ENCODE results near the gene PCSK6. TPM values are rescaled to one million over a fixed set of nuclear protein-coding genes. Genes with fewer than 3 reads are reported as not detected.

PCSK6 gene
- polyA plus RNA-seq, 1 donor from 2014 or later: 1.1 TPM

DNA sequence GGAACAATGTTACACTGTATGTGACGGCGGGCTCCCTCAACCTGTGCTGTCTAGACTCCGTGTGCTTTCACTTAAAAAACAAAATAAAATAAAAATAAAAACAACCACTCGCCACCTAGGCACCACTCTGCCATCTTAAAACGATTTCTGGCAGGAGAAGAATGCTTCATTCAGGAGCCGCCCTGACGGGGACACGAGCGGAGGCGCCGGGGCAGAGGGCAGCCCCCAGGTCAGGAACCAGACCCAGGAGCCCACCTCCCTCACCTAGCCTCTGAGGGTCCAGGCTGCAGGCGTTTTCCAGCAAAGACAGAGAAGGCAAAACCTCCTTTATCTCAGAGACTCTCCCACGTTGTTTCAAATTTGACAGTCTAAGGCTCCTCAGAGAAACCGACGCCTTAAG is 109.4 kb downstream of the PCSK6 start:
- H3K27ac ChIP-seq (ENCODE audit: low read length): no peak overlapping the region
- H3K36me3 ChIP-seq (ENCODE audit: insufficient read depth, low read length): no peaks in the 10 kb centered on the region
- H3K27me3 ChIP-seq (ENCODE audit: insufficient read depth, low read depth, low read length): no peaks in the 10 kb centered on the region
- TF ChIP-seq RAD21 (conservative IDR thresholded peaks at IDR 0.05) (no peak), CTCF (IDR thresholded peaks at IDR 0.05; ENCODE audit: poor library complexity, severe bottlenecking) (no peak)
- H4K20me1 ChIP-seq (ENCODE audit: insufficient read depth): no peaks in the 10 kb centered on the region
- no peaks in the 10 kb centered on the region for H3K9me2 ChIP-seq (ENCODE audit: insufficient read depth, low read length)
- no peaks in the 10 kb centered on the region for H3K79me2 ChIP-seq (replicated peaks; ENCODE audit: insufficient read depth, low read length)
- no peak overlapping the region for H3K9ac ChIP-seq (ENCODE audit: low read length)
- no peak overlapping the region for H2AFZ ChIP-seq (ENCODE audit: low read depth, low read length)
- H3K9me3 ChIP-seq (ENCODE audit: low read length): no peaks in the 10 kb centered on the region
- H3F3A ChIP-seq (ENCODE audit: insufficient read depth, low read length, poor library complexity, severe bottlenecking): no peaks in the 10 kb centered on the region
- no peak overlapping the region for H3K4me2 ChIP-seq (ENCODE audit: low read length)
- no peak overlapping the region for H3K4me3 ChIP-seq (ENCODE audit: low read length)

DNA sequence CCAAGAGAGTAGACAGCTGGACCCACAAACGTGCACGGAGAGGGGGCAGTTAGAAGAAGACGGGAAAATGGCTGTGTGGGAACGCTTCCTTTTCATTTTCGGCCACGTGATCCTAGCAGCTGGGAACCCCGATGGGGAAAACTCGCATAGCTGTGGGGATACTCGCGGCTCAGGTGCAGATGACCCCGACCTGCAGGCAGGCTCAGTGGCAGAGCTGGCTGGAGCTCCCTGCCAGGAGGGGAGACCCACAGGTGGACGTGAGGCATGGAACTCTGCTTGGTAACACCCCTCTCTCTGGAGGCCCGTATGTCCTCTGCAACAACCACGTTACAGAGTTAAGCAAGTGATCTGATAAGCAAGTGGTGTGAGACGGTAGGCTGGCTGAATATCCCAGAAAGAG is 109.9 kb downstream of the PCSK6 start:
- Histone ChIP-seq H3K27me3 (ENCODE audit: insufficient read depth, low read depth, low read length) (no peaks in the 10 kb centered on the region), H3K4me2 (ENCODE audit: low read length) (no peak overlapping the region), H3K27ac (ENCODE audit: low read length) (no peak overlapping the region), H3F3A (ENCODE audit: insufficient read depth, low read length, poor library complexity, severe bottlenecking) (no peaks in the 10 kb centered on the region), H3K4me3 (ENCODE audit: low read length) (no peak overlapping the region), H4K20me1 (ENCODE audit: insufficient read depth) (no peaks in the 10 kb centered on the region), H3K36me3 (ENCODE audit: insufficient read depth, low read length) (no peaks in the 10 kb centered on the region), H3K79me2 (replicated peaks; ENCODE audit: insufficient read depth, low read length) (no peaks in the 10 kb centered on the region), H3K9me2 (ENCODE audit: insufficient read depth, low read length) (no peaks in the 10 kb centered on the region), H3K9me3 (ENCODE audit: low read length) (no peaks in the 10 kb centered on the region), H3K9ac (ENCODE audit: low read length) (no peak overlapping the region), H2AFZ (ENCODE audit: low read depth, low read length) (no peak overlapping the region)
- no peak for TF ChIP-seq TAF1 (IDR thresholded peaks at IDR 0.05; ENCODE audit: low read depth)
- no peak for TF ChIP-seq RAD21 (conservative IDR thresholded peaks at IDR 0.05)
- no peak for TF ChIP-seq MXI1 (conservative IDR thresholded peaks at IDR 0.05; ENCODE audit: poor library complexity, severe bottlenecking)
- no peak for TF ChIP-seq CTCF (IDR thresholded peaks at IDR 0.05; ENCODE audit: poor library complexity, severe bottlenecking)
- no peak for TF ChIP-seq REST (IDR thresholded peaks at IDR 0.05; ENCODE audit: borderline replicate concordance)
- no peak for TF ChIP-seq SMC3 (conservative IDR thresholded peaks at IDR 0.05; ENCODE audit: poor library complexity)
- no peak for TF ChIP-seq EZH2 (IDR thresholded peaks at IDR 0.05; ENCODE audit: borderline replicate concordance, insufficient read depth, low read length, poor library complexity, severe bottlenecking)
- no peak for TF ChIP-seq POLR2AphosphoS5 (IDR thresholded peaks at IDR 0.05)

Measured in neural cell (in vitro differentiated cells).